Amniotic stem cell (primary cell): ENCODE data around the gene TMEM74B.
"Not testable (repeated sequence)": the region's sequence is repeated elsewhere in the genome, so short reads cannot be mapped to it uniquely, and the experiment has no call there.

Source experiments
- DNase-seq: peaks from one replicate; lab custom pipeline; 2025; lab: John Stamatoyannopoulos, UW

The TMEM74B gene

GRCh38 chr20:1178623-1179022 lies 6.2 kb downstream of the TMEM74B start:
- no peak for DNase-seq

- no peak for DNase-seq
Measured at GRCh38 chr20:1178103-1178502, 6.7 kb downstream of the TMEM74B start.

- no peak for DNase-seq
Measured at GRCh38 chr20:1177680-1178079, 7.1 kb downstream of the TMEM74B start.

- no peak for DNase-seq
Measured at GRCh38 chr20:1174787-1175186, 10.0 kb downstream of the TMEM74B start.

- no peak for DNase-seq
Measured at GRCh38 chr20:1173698-1174097, 11.1 kb downstream of the TMEM74B start.

GRCh38 chr20:1171461-1172093 lies 13.2 kb downstream of the TMEM74B start:
- DNase-seq: no peak

GRCh38 chr20:1169224-1169623 lies 15.6 kb downstream of the TMEM74B start:
- no peak for DNase-seq

- DNase-seq: no peak
Measured at GRCh38 chr20:1166948-1167720, 17.6 kb downstream of the TMEM74B start.

- no peak for DNase-seq
Measured at GRCh38 chr20:1165941-1166340, 18.8 kb downstream of the TMEM74B start.

GRCh38 chr20:1165521-1165920 lies 19.3 kb downstream of the TMEM74B start:
- DNase-seq: no peak

- no peak for DNase-seq
Measured at GRCh38 chr20:1164871-1165270, 19.9 kb downstream of the TMEM74B start.

GRCh38 chr20:1163653-1164052 lies 21.1 kb downstream of the TMEM74B start:
- no peak for DNase-seq

- DNase-seq: no peak
Measured at GRCh38 chr20:1163105-1163504, 21.7 kb downstream of the TMEM74B start.

GRCh38 chr20:1160991-1161390 lies 23.8 kb downstream of the TMEM74B start:
- DNase-seq: no peak

- no peak for DNase-seq
Measured at GRCh38 chr20:1160496-1160895, 24.3 kb downstream of the TMEM74B start.

- DNase-seq: no peak
Measured at GRCh38 chr20:1155342-1155741, 29.4 kb downstream of the TMEM74B start.

- no peak for DNase-seq
Measured at GRCh38 chr20:1154691-1155090, 30.1 kb downstream of the TMEM74B start.

GRCh38 chr20:1154226-1154625 lies 30.6 kb downstream of the TMEM74B start:
- DNase-seq: no peak

- no peak for DNase-seq
Measured at GRCh38 chr20:1150968-1151367, 33.8 kb downstream of the TMEM74B start.

- no peak for DNase-seq
Measured at GRCh38 chr20:1150218-1150617, 34.6 kb downstream of the TMEM74B start.

- not testable (repeated sequence) for DNase-seq
Measured at GRCh38 chr20:1149812-1150211, 35.0 kb downstream of the TMEM74B start.

- DNase-seq: no peak
Measured at GRCh38 chr20:1146957-1147356, 37.8 kb downstream of the TMEM74B start.

GRCh38 chr20:1144401-1145172 lies 40.2 kb downstream of the TMEM74B start:
- no peak for DNase-seq
